HG02938 (cell line): ENCODE results near the gene GART.
A peak's percentile ranks its signal among the peaks of the same experiment; 100 is the strongest.
"Not testable (repeated sequence)": the region's sequence is repeated elsewhere in the genome, so short reads cannot be mapped to it uniquely, and the experiment has no call there.

Experiments used
- ATAC-seq: cut with Tn5 transposase; IDR thresholded peaks from one replicate; pipeline ENCODE4 v1.9.1; 2021; ENCODE audit warnings: mild to moderate bottlenecking, moderate library complexity; ENCODE audit not compliant: unreplicated experiment

The GART gene

GRCh38 chr21:33518899-33519298 is 23.0 kb downstream of the GART start:
- no peak for ATAC-seq

- ATAC-seq: no peak
These were observed 27.7 kb downstream of the GART start for GRCh38 chr21:33514229-33514628.

- ATAC-seq: no peak
These were observed 29.4 kb downstream of the GART start for GRCh38 chr21:33512481-33512880.

DNA sequence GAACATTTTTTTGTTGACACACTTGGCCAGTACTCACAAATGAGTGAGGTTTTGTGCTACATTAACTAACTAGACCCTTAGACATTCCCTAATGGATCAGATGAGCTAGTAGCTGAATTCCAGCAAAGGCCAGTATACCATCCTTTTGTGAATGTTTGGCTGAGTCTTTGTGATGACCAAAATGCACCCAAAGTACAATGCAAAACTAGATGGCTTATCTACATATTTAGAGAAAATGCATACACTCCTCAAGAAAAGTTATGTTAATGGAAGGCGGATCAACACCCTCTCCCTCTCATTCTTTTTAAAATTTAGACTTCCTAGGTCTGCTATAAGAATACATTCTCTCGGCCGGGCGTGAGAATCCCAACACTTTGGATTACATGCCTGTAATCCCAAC is 30.3 kb downstream of the GART start:
- ATAC-seq: no peak

- no peak for ATAC-seq
These were observed 31.1 kb downstream of the GART start for GRCh38 chr21:33510826-33511225.

DNA sequence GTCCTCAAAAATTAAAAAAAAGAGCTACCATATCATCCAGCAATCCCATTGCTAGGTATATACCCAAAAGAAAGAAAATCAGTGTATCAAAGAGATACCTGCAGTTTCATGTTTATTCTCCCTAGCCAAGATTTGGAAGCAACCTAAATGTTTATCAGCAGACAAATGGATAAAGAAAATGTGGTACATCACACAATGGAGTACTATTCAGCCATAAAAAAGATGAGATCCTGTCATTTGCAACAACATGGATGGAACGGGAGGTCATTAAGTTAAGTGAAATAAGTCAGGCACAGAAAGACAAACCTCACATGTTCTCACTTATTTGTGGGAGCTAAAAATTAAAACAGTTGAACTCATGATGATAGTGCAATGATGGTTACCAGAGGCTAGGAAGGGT is 34.9 kb downstream of the GART start:
- not testable (repeated sequence) for ATAC-seq

GRCh38 chr21:33505833-33506232 is 36.1 kb downstream of the GART start:
- ATAC-seq: no peak

DNA sequence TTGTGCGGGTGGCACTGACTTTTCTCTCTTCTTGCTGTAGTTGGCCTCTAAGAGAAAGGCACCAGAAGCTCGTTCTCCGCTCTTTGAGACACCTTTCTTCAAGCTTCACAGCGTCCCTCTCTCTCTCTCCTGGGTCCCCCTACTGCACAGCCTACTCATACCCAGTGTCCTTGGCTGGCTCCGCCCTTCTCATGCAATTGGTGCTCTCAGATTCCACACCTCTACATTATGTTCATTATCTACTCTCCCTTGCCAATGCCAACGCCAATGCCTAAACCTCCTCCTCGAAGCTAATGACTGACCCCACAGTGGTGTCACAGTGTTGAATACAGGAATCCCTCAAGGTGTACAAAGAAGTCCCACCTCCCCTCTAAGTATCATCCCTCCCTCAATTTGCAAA is 45.6 kb downstream of the GART start:
- no peak for ATAC-seq

DNA sequence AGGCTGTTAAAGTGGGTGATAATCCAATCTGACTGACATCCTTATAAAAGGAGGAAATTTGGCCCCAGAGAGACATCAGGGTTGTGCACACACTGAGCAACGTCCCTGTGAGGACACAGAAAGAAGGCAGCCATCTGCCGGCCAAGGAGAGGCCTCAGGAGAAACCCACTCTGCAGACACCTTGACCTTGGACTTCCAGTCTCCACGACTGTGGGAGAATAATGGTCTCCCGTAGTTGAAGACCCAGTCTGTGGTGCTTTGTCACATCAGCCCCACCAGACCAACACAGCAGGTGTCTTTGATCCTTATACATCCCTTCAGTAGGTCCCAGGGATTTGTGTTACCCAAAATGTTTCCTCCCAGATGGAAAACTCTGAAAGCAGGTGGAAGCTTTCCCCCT is 46.2 kb downstream of the GART start:
- no peak for ATAC-seq

GRCh38 chr21:33493756-33494155 is 48.2 kb downstream of the GART start:
- ATAC-seq: no peak

- ATAC-seq: no peak
These were observed 49.3 kb downstream of the GART start for GRCh38 chr21:33492571-33492970.

GRCh38 chr21:33491373-33492102 is 50.4 kb downstream of the GART start, which contains the start of gene DNAJC28:
TSS of gene DNAJC28 (minus strand) at chr21:33491716. CDS start at chr21:33489393, 2,323 bp downstream.
- ATAC-seq: peak; percentile 90

DNA sequence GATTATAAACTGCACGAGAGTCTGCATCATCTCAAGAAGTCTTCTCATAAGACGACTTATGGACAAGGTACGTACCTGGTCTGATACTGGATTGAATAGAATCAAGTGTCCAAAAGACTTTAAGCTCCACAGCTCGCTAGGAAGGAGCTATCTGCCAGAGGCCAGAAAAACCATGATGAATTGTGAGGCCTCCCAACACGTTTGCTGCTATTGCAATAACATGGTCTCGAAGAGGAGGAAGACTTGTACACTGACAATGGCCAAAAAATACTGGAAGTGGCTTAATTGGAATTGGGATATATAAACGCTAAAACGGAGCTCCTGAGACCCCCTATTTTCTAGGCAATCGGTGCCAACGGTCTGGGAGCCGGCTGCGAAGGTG is 50.9 kb downstream of the GART start:
- no peak for ATAC-seq

DNA sequence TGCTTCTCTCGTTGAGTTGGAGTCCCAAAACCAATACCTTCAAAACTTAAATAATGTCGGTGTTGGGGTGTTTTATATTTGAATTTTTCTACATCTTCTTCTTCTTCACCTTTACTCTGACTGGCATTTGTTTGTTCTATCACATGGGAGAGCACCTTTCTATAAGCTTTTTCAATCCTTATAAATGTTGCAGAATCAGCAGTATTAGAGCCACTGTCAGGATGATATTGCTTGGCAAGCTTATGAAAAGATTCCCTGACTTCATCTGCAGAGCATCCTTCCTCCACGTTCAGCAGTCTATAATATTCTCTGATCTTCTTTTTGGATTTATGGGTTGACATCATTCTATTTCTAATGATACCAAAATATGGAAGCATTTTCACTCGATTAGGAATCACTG is 53.0 kb downstream of the GART start:
- ATAC-seq: no peak

- ATAC-seq: no peak
These were observed 53.9 kb downstream of the GART start for GRCh38 chr21:33487996-33488395.

GRCh38 chr21:33481314-33481943 is 60.5 kb downstream of the GART start:
- no peak for ATAC-seq

GRCh38 chr21:33480481-33481103 is 61.3 kb downstream of the GART start:
- ATAC-seq: no peak

DNA sequence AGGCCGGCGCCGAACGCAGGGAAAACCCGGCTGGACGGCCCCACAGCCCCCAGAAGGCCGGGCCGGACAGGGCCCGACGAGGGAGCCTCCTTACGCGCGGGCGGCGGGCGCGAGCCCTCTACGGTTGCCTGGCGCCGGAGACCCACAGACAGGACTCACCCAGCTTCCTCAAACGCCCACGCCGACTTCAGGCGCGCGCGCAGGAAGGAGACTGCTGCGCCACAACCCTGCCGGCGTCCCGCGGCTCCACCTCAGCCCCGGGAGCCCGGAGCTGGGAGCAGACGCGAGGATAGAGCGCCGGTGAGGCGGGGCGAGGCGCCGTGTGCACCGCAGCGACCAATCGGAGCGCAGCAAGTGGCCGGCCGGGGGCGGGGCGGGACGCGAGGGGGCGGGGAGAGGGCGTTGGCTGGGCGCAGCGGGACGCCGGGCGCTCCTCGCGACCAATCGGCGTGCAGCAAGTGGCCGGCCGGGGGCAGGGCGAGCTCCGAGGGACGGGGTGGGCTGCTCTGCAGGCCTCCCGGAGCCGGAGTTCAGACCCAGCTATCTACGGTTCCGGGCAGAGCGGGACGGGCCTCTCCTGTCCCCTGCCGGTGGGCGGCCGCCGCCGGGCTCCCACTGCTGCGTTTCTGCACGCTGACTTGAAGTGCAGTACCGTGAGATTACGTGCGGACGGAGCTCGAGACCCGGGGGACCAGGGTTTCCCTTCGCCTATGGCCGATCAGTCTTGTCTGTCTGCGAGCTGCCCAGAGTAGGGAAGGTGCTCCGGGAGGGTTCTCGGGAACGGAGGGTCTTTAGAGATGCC is 62.0 kb downstream of the GART start, which contains the start of gene TMEM50B:
Gene TMEM50B, minus strand, starts transcription at position 296 of the 802 bp plus-strand sequence. CDS start 11,089 bp downstream, outside the sequence.
- ATAC-seq: peak; percentile 79

- peak; percentile 19 for ATAC-seq
These were observed 62.8 kb downstream of the GART start for GRCh38 chr21:33478935-33479678.

DNA sequence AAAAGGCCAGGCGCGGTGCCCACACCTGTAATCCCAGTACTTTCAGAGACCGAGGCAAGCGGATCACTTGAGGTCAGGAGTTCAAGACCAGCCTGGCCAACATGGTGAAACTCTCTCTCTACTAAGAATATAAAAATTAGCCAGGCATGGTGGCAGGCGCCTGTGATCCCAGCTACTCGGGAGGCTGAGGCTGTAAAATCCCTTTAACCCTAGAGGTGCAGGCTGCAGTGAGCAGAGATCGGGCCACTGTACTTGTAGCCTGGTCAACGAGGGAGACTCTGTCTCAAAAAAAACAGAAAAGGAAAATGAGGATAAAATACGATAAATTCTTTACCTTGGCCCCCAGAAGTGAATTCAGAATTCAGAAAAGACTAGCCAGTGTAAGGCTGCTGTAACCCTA is 63.7 kb downstream of the GART start:
- no peak for ATAC-seq
